Measurements from ENCODE around the gene HIF1AN. TPM values are rescaled to one million over a fixed set of nuclear protein-coding genes. Genes with fewer than 3 reads are reported as not detected.

Gene HIF1AN
- total RNA-seq, 4 donors from 2014 or later = 11.0 to 23.2 (median 18.1) TPM

- no peak for TF ChIP-seq CTCF (IDR thresholded peaks at IDR 0.05; ENCODE audit: low read depth)
Measured at GRCh38 chr10:100502926-100503494, 32.7 kb upstream of the HIF1AN start.

- TF ChIP-seq CTCF (IDR thresholded peaks at IDR 0.05; ENCODE audit: low read depth) = no peak
Measured at GRCh38 chr10:100504096-100504495, 31.6 kb upstream of the HIF1AN start.

- TF ChIP-seq CTCF (IDR thresholded peaks at IDR 0.05; ENCODE audit: low read depth) = no peak
Measured at GRCh38 chr10:100505164-100505563, 30.6 kb upstream of the HIF1AN start.

- TF ChIP-seq CTCF (IDR thresholded peaks at IDR 0.05; ENCODE audit: low read depth) = no peak
Measured at GRCh38 chr10:100506596-100507356, 29.0 kb upstream of the HIF1AN start.

GRCh38 chr10:100507357-100507732 lies 28.4 kb upstream of the HIF1AN start:
- no peak for TF ChIP-seq CTCF (IDR thresholded peaks at IDR 0.05; ENCODE audit: low read depth)

GRCh38 chr10:100508266-100508665 lies 27.5 kb upstream of the HIF1AN start:
- no peak for TF ChIP-seq CTCF (IDR thresholded peaks at IDR 0.05; ENCODE audit: low read depth)

GRCh38 chr10:100508691-100509150 lies 27.0 kb upstream of the HIF1AN start:
- TF ChIP-seq CTCF (IDR thresholded peaks at IDR 0.05; ENCODE audit: low read depth) = no peak
